Prostate gland (tissue), 2 donors: Measurements from ENCODE around the gene SBK1.

ENCODE experiments used
- CTCF ChIP-seq, 4 experiments: fragments of 200-600 bp in 2 of 4; fragments of 450-650 bp in 2 of 4; sonication (generic) in 2 of 4; IDR thresholded peaks; 1 replicate in 3 of 4; 2 replicates in 1 of 4; pipeline ENCODE4 v1.5.1; 2016 to 2019; ENCODE audit warnings: antibody characterized with exemption in 4 of 4, mild to moderate bottlenecking in 2 of 4, moderate library complexity in 2 of 4
- POLR2A ChIP-seq: fragments of 450-650 bp; IDR thresholded peaks from one replicate; pipeline ENCODE4 v1.6.1; 2016; ENCODE audit warnings: antibody characterized with exemption, mild to moderate bottlenecking

GRCh38 chr16:28324887-28325279 is 32.6 kb downstream of the SBK1 start:
- no peak for TF ChIP-seq CTCF (IDR thresholded peaks at IDR 0.05)
- no peak for TF ChIP-seq POLR2A
